ENCODE results near the gene CDKAL1.

Gene CDKAL1

DNA sequence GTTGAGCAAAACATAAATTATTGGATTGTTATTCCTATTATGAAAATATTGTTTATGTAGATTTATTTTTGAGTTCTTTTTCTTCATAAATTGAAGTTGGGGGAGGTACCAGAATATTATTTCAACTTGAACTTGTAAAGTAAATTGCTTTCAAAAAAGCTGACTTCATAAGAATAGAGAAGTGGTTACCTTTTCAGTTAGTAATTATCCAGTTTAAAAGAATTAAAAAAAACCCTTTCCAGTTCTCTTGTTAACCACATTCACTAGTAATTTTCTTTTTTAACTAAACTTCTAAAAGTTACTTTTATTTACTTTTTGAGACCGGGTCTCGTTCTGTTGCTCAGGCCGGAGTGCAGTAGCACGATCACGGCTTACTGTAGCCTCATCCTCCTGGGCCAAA lies 124.3 kb downstream of the CDKAL1 start:
- Histone ChIP-seq H3K4me3 (ENCODE audit: low read depth, low read length) (no peak overlapping the region), H3K36me3 (replicated peaks) (no peaks in the 10 kb centered on the region), H3K27ac (no peak overlapping the region), H3K27me3 (replicated peaks) (no peaks in the 10 kb centered on the region)
- no peak for DNase-seq
- in situ Hi-C loops (cut with HindIII; ENCODE audit: low pct_ligation_motif_present, low sequenced_read_pairs): no loop called here
- TF ChIP-seq, protein P1, sequence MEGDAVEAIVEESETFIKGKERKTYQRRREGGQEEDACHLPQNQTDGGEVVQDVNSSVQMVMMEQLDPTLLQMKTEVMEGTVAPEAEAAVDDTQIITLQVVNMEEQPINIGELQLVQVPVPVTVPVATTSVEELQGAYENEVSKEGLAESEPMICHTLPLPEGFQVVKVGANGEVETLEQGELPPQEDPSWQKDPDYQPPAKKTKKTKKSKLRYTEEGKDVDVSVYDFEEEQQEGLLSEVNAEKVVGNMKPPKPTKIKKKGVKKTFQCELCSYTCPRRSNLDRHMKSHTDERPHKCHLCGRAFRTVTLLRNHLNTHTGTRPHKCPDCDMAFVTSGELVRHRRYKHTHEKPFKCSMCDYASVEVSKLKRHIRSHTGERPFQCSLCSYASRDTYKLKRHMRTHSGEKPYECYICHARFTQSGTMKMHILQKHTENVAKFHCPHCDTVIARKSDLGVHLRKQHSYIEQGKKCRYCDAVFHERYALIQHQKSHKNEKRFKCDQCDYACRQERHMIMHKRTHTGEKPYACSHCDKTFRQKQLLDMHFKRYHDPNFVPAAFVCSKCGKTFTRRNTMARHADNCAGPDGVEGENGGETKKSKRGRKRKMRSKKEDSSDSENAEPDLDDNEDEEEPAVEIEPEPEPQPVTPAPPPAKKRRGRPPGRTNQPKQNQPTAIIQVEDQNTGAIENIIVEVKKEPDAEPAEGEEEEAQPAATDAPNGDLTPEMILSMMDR (IDR thresholded peaks at IDR 0.05; ENCODE audit: low read depth, low read length, missing control alignments): no peak

DNA sequence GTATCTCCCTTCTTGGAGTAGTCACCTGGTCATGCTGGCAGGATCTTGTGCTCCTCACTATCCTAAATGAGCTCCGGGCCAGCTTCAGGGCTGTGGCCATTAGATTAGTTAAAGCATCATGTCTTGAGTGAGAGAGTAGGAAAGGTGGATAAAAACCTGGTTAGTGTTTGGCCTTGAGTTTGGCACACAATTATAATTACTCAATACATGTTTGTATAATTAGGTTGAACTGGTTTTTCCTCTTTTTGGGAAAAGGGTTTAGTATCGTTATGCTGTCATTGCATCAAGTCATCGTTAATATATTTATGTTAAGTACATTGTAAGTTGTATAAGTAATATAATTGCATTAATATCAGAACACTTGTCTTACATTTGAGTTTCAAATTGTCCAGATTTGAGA lies 126.3 kb downstream of the CDKAL1 start:
- no peak for DNase-seq
- Histone ChIP-seq H3K4me3 (ENCODE audit: low read depth, low read length) (no peak overlapping the region), H3K27ac (no peak overlapping the region), H3K36me3 (replicated peaks) (no peaks in the 10 kb centered on the region), H3K27me3 (replicated peaks) (no peaks in the 10 kb centered on the region)
- TF ChIP-seq, protein P1 (IDR thresholded peaks at IDR 0.05; ENCODE audit: low read depth, low read length, missing control alignments): no peak
- in situ Hi-C loops (cut with HindIII; ENCODE audit: low pct_ligation_motif_present, low sequenced_read_pairs): no loop called here

DNA sequence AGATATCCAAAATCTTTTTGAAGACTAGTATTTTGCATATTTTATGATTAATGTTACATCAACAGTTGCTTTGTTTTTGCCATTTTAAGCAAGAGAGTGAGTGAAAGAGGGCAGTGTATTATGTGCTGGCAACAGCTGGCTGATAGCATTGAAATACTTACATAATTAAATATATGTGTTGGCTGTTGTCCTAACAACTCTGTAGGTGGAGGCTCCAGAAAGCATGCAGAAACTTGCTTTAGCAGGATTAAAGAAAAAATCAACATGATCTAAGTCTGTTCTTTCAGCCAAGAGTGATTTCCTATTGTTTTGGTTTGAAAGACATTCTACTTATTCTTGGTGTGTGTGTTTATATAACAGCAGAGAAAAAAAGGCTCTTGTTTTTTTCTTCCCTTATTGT lies 127.5 kb downstream of the CDKAL1 start:
- in situ Hi-C loops (cut with HindIII; ENCODE audit: low pct_ligation_motif_present, low sequenced_read_pairs): no loop called here
- Histone ChIP-seq H3K4me3 (ENCODE audit: low read depth, low read length) (no peak overlapping the region), H3K27ac (no peak overlapping the region), H3K36me3 (replicated peaks) (no peaks in the 10 kb centered on the region), H3K27me3 (replicated peaks) (no peaks in the 10 kb centered on the region)
- DNase-seq: no peak
- TF ChIP-seq, protein P1 (IDR thresholded peaks at IDR 0.05; ENCODE audit: low read depth, low read length, missing control alignments): no peak

DNA sequence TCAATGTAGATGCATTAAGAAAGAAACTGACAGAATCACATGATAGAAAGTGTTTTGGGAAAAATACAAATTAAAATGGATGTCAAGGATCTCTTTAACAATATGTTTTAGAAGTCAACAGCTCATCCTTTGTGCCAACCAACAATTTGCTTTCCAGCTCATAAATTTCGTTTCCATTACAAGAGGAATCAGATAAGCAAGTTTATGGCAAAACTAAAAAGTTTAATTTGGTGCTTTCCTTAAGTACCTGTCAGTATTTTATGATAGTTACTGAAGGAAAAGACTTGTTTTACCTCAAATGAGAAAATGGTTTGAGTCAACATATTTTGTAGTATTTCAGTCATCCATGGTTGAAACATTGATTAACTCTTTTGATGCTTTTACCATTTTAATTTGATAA lies 130.0 kb downstream of the CDKAL1 start:
- Histone ChIP-seq H3K27me3 (replicated peaks) (no peaks in the 10 kb centered on the region), H3K4me3 (ENCODE audit: low read depth, low read length) (no peak overlapping the region), H3K36me3 (replicated peaks) (no peaks in the 10 kb centered on the region), H3K27ac (no peak overlapping the region)
- DNase-seq: no peak
- in situ Hi-C loops (cut with HindIII; ENCODE audit: low pct_ligation_motif_present, low sequenced_read_pairs): no loop called here
- TF ChIP-seq, protein P1 (IDR thresholded peaks at IDR 0.05; ENCODE audit: low read depth, low read length, missing control alignments): no peak

DNA sequence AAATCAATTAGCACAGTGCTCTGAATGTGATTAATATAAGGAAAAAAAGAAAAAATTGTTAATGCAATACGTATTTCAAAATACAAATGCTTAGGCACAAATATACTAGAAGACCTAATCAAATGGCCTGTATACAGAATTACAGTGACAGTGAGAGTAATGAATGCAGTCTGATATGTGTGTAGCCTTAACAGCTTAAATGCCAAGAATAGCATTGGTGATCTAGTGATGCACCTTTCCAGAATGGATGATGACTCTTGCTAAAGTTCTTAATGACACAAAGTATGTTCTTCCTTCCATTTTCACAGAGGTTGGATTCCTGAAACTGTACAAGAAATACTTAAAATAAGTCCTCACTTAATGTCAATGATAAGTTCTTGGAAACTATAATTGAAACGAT lies 131.0 kb downstream of the CDKAL1 start:
- Histone ChIP-seq H3K4me3 (ENCODE audit: low read depth, low read length) (no peak overlapping the region), H3K27ac (no peak overlapping the region), H3K36me3 (replicated peaks) (no peaks in the 10 kb centered on the region), H3K27me3 (replicated peaks) (no peaks in the 10 kb centered on the region)
- no peak for DNase-seq
- in situ Hi-C loops (cut with HindIII; ENCODE audit: low pct_ligation_motif_present, low sequenced_read_pairs): no loop called here
- TF ChIP-seq, protein P1 (IDR thresholded peaks at IDR 0.05; ENCODE audit: low read depth, low read length, missing control alignments): no peak

DNA sequence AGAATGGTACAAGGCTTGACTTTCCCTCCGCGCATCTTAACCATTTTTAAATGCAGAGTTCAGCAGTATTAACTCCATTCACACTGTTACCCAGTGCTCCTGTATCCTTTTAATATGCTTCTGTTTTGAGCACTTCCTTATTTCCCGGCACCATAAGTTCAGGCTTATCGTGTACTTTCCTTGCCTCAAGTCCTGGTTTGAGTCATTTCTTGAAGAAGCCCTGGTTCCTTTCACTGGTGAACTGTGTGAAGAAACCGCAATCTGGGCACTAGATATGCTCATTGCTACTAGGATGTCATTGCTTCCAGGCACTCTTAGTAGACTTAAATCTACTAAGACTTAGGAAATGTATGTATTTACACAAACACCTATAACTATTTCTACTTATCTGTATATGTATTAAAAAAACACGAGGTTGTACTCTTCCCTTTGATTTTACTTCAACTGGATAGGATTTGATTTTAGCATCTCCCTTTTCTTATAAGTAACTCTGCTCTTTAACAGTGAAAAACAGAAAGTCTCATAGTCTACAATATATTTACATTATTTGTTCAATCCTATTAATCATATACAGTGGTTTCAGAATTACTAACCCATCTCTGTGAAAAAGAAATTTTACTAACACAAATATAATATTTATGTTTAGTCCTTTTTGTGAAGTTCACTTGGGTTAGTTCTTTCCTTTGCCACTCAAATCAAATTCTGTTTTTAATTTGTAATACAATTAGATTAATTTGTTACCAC lies 135.5 kb downstream of the CDKAL1 start:
- TF ChIP-seq, protein P1 (IDR thresholded peaks at IDR 0.05; ENCODE audit: low read depth, low read length, missing control alignments): no peak
- no peak overlapping the region for H3K27ac ChIP-seq
- no peaks in the 10 kb centered on the region for H3K36me3 ChIP-seq (replicated peaks)
- in situ Hi-C loops (cut with HindIII; ENCODE audit: low pct_ligation_motif_present, low sequenced_read_pairs): no loop called here
- no peaks in the 10 kb centered on the region for H3K27me3 ChIP-seq (replicated peaks)
- DNase-seq: no peak
- H3K4me3 ChIP-seq (ENCODE audit: low read depth, low read length): no peak overlapping the region

Data from brain microvascular endothelial cell (primary cell).